ENCODE measurements around the gene NR3C2. TPM values are rescaled to one million over a fixed set of nuclear protein-coding genes. Genes with fewer than 3 reads are reported as not detected.

The NR3C2 gene
- total RNA-seq, 1 donor from 2014 or later: 2.7 TPM

DNA sequence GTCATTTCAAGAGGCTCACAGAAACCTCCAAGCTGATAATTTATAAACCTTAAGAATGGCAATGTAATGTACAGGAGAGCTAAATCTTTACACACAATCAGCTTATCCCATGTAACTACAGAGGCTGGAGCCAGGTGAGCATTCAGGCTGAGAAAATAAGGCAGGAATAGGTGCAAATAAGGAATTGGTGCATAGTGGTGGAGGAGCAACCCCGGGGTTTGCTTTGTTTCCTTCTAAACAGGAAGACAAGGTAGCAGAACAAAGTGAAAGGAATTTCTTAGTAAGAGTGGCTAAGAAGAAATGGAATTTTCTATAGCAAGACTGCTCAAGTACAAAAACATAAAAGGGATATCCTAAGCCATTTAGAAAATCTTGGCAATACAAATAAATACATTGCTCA lies 82.4 kb downstream of the NR3C2 start:
- no peak for DNase-seq (ENCODE audit: low spot score, unreplicated experiment)
- H3K4me3 Mint-ChIP-seq (ENCODE audit: low read depth): no peak overlapping the region
- H3K9me3 Mint-ChIP-seq (ENCODE audit: low read depth): no peaks in the 10 kb centered on the region
- H3K36me3 Mint-ChIP-seq (ENCODE audit: insufficient read depth): no peaks in the 10 kb centered on the region
- no peaks in the 10 kb centered on the region for H3K27me3 Mint-ChIP-seq
- no peak overlapping the region for H3K27ac Mint-ChIP-seq
- H3K4me1 Mint-ChIP-seq (ENCODE audit: low read depth): no peaks in the 10 kb centered on the region
- TF ChIP-seq, protein P1, sequence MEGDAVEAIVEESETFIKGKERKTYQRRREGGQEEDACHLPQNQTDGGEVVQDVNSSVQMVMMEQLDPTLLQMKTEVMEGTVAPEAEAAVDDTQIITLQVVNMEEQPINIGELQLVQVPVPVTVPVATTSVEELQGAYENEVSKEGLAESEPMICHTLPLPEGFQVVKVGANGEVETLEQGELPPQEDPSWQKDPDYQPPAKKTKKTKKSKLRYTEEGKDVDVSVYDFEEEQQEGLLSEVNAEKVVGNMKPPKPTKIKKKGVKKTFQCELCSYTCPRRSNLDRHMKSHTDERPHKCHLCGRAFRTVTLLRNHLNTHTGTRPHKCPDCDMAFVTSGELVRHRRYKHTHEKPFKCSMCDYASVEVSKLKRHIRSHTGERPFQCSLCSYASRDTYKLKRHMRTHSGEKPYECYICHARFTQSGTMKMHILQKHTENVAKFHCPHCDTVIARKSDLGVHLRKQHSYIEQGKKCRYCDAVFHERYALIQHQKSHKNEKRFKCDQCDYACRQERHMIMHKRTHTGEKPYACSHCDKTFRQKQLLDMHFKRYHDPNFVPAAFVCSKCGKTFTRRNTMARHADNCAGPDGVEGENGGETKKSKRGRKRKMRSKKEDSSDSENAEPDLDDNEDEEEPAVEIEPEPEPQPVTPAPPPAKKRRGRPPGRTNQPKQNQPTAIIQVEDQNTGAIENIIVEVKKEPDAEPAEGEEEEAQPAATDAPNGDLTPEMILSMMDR (IDR thresholded peaks at IDR 0.05; ENCODE audit: unreplicated experiment): no peak

- no peak for DNase-seq (ENCODE audit: low spot score, unreplicated experiment)
- Mint-ChIP-seq H3K27ac (no peak overlapping the region), H3K9me3 (ENCODE audit: low read depth) (no peaks in the 10 kb centered on the region), H3K36me3 (ENCODE audit: insufficient read depth) (no peaks in the 10 kb centered on the region), H3K4me1 (ENCODE audit: low read depth) (no peaks in the 10 kb centered on the region), H3K4me3 (ENCODE audit: low read depth) (no peak overlapping the region), H3K27me3 (no peaks in the 10 kb centered on the region)
- TF ChIP-seq, protein P1 (IDR thresholded peaks at IDR 0.05; ENCODE audit: unreplicated experiment): no peak
Observed at GRCh38 chr4:148355442-148356123, 86.6 kb downstream of the NR3C2 start.

DNA sequence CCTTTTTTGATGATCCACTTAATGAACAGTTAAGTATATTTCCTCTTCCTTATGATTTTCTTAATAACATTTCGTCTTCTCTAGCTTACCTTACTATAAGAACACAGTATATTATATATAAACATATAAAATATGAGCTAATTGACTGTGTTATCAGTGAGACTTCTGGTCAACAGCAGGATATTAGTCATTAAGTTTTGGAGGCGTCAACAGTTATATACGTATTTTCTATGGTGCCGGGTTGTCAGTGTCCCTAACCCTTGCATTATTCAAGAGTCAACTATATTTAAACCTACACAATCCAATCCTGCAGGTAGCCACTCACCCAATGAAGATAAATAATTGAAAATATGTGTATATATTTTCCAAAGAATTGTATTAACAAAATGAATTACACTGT lies 88.0 kb downstream of the NR3C2 start:
- TF ChIP-seq, protein P1 (IDR thresholded peaks at IDR 0.05; ENCODE audit: unreplicated experiment): no peak
- H3K4me1 Mint-ChIP-seq (ENCODE audit: low read depth): no peaks in the 10 kb centered on the region
- no peaks in the 10 kb centered on the region for H3K9me3 Mint-ChIP-seq (ENCODE audit: low read depth)
- no peak overlapping the region for H3K4me3 Mint-ChIP-seq (ENCODE audit: low read depth)
- H3K27ac Mint-ChIP-seq: no peak overlapping the region
- no peaks in the 10 kb centered on the region for H3K36me3 Mint-ChIP-seq (ENCODE audit: insufficient read depth)
- DNase-seq (ENCODE audit: low spot score, unreplicated experiment): no peak
- no peaks in the 10 kb centered on the region for H3K27me3 Mint-ChIP-seq

GRCh38 chr4:148353571-148353970 lies 88.6 kb downstream of the NR3C2 start:
- no peaks in the 10 kb centered on the region for H3K9me3 Mint-ChIP-seq (ENCODE audit: low read depth)
- TF ChIP-seq, protein P1 (IDR thresholded peaks at IDR 0.05; ENCODE audit: unreplicated experiment): no peak

GRCh38 chr4:148349153-148349552 lies 93.1 kb downstream of the NR3C2 start:
- Mint-ChIP-seq H3K36me3 (ENCODE audit: insufficient read depth) (no peaks in the 10 kb centered on the region), H3K27me3 (no peaks in the 10 kb centered on the region), H3K4me1 (ENCODE audit: low read depth) (no peaks in the 10 kb centered on the region), H3K27ac (no peak overlapping the region), H3K4me3 (ENCODE audit: low read depth) (no peak overlapping the region), H3K9me3 (ENCODE audit: low read depth) (no peaks in the 10 kb centered on the region)
- DNase-seq (ENCODE audit: low spot score, unreplicated experiment): no peak
- TF ChIP-seq, protein P1 (IDR thresholded peaks at IDR 0.05; ENCODE audit: unreplicated experiment): no peak

More at GRCh38 chr4:148353571-148353970, 88.6 kb downstream of the NR3C2 start:
- DNase-seq (ENCODE audit: low spot score, unreplicated experiment): no peak
- Mint-ChIP-seq H3K36me3 (ENCODE audit: insufficient read depth) (no peaks in the 10 kb centered on the region), H3K4me3 (ENCODE audit: low read depth) (no peak overlapping the region), H3K4me1 (ENCODE audit: low read depth) (no peaks in the 10 kb centered on the region), H3K27me3 (no peaks in the 10 kb centered on the region), H3K27ac (no peak overlapping the region)
